ENCODE data around the gene TBC1D22A. TPM values are rescaled to one million over a fixed set of nuclear protein-coding genes. Genes with fewer than 3 reads are reported as not detected.

Gene TBC1D22A
- total and polyA plus RNA-seq, 4 donors: 4.1 to 12.4 (median 8.4) TPM

DNA sequence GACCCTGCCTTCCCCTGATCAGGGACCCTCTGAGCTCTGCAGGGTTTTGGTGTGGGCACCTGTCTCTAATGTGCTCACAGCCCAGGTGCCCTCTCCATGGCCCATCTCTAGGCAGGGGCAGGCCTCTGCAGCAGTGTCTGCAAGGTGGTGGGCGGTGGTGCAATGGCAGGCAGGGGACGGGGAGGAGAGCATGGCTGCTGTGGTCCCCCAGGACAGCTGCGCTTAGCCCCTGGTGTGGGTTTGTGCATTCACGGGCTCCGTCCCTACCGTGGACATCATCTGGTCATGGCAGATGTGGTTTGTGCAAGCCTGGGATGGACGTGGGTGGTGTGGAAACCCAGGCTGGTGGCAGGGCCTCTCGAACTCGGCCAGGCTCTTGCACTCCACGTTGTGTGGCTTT lies 443.1 kb downstream of the TBC1D22A start:
- WGBS: 91% methylated on average over 10 of the region's 10 CpGs

DNA sequence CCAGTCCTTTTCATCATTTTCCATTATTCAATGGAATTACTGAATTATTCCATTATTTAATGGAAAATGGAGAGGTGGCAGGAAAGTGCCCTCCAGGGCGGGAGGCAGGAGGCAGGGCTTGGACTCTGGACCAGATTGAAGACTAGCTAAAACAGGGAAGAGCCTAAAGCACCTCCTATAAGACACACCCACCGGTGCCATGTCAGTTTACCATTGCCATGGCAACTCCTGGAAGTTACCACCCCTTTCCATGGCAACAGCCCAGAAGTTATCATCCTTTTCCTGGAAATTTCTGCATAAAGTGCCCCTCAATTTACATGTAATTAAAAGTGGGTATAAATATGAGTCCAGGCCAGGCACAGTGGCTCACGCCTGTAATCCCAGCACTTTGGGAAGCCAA lies 443.7 kb downstream of the TBC1D22A start:
- WGBS: 85% methylated on average over 3 of the region's 3 CpGs
- Histone ChIP-seq H3K4me1 (ENCODE audit: control insufficient read depth in 4 of 4, insufficient read depth in 4 of 4, low read length in 3 of 4) (peaks cover 7 to 15% (median 12%) of the 10 kb centered on the region in 4 donors), H3K27ac (ENCODE audit: low read depth in 1 of 2, low read length in 2 of 2) (no peak overlapping the region), H3K4me3 (ENCODE audit: low read depth in 1 of 3, low read length in 3 of 3) (no peak overlapping the region), H3K9ac (ENCODE audit: low read depth in 1 of 2, low read length in 2 of 2) (no peak overlapping the region), H3K9me3 (ENCODE audit: control insufficient read depth in 4 of 4, low read length in 3 of 4) (no peaks in the 10 kb centered on the region), H3K36me3 (ENCODE audit: control insufficient read depth in 4 of 4, insufficient read depth in 3 of 4, low read depth in 1 of 4, low read length in 3 of 4) (no peaks in the 10 kb centered on the region), H3K27me3 (ENCODE audit: control insufficient read depth in 4 of 4, insufficient read depth in 4 of 4, low read length in 3 of 4) (no peaks in the 10 kb centered on the region)
- DNase-seq (ENCODE audit: low spot score): no peak
- TF ChIP-seq, protein P1, sequence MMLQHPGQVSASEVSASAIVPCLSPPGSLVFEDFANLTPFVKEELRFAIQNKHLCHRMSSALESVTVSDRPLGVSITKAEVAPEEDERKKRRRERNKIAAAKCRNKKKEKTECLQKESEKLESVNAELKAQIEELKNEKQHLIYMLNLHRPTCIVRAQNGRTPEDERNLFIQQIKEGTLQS (IDR thresholded peaks at IDR 0.05): no peak
- TF ChIP-seq, protein P2, sequence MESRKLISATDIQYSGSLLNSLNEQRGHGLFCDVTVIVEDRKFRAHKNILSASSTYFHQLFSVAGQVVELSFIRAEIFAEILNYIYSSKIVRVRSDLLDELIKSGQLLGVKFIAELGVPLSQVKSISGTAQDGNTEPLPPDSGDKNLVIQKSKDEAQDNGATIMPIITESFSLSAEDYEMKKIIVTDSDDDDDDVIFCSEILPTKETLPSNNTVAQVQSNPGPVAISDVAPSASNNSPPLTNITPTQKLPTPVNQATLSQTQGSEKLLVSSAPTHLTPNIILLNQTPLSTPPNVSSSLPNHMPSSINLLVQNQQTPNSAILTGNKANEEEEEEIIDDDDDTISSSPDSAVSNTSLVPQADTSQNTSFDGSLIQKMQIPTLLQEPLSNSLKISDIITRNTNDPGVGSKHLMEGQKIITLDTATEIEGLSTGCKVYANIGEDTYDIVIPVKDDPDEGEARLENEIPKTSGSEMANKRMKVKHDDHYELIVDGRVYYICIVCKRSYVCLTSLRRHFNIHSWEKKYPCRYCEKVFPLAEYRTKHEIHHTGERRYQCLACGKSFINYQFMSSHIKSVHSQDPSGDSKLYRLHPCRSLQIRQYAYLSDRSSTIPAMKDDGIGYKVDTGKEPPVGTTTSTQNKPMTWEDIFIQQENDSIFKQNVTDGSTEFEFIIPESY (IDR thresholded peaks at IDR 0.05): no peak
- no peak for TF ChIP-seq FOXA1 (IDR thresholded peaks at IDR 0.05)
- TF ChIP-seq GABPA (IDR thresholded peaks at IDR 0.05 in 1 of 2, conservative IDR thresholded peaks at IDR 0.05 in 1 of 2): no peak
- no peak for TF ChIP-seq YY1 (IDR thresholded peaks at IDR 0.05)
- no peak for TF ChIP-seq TAF1 (conservative IDR thresholded peaks at IDR 0.05)
- no peak for TF ChIP-seq NR2F2 (IDR thresholded peaks at IDR 0.05)

More for the DNA sequence above, 443.1 kb downstream of the TBC1D22A start:
- DNase-seq (ENCODE audit: low spot score): no peak
- Histone ChIP-seq H3K9me3 (ENCODE audit: control insufficient read depth in 4 of 4, low read length in 3 of 4) (no peaks in the 10 kb centered on the region), H3K27me3 (ENCODE audit: control insufficient read depth in 4 of 4, insufficient read depth in 4 of 4, low read length in 3 of 4) (no peaks in the 10 kb centered on the region), H3K4me3 (ENCODE audit: low read depth in 1 of 3, low read length in 3 of 3) (no peak overlapping the region), H3K27ac (ENCODE audit: low read depth in 1 of 2, low read length in 2 of 2) (no peak overlapping the region), H3K9ac (ENCODE audit: low read depth in 1 of 2, low read length in 2 of 2) (no peak overlapping the region), H3K36me3 (ENCODE audit: control insufficient read depth in 4 of 4, insufficient read depth in 3 of 4, low read depth in 1 of 4, low read length in 3 of 4) (no peaks in the 10 kb centered on the region), H3K4me1 (ENCODE audit: control insufficient read depth in 4 of 4, insufficient read depth in 4 of 4, low read length in 3 of 4) (peaks cover 8 to 20% (median 17%) of the 10 kb centered on the region in 4 donors)
- no peak for TF ChIP-seq JUND (IDR thresholded peaks at IDR 0.05)
- TF ChIP-seq SP1 (IDR thresholded peaks at IDR 0.05): no peak
- TF ChIP-seq, protein P3, sequence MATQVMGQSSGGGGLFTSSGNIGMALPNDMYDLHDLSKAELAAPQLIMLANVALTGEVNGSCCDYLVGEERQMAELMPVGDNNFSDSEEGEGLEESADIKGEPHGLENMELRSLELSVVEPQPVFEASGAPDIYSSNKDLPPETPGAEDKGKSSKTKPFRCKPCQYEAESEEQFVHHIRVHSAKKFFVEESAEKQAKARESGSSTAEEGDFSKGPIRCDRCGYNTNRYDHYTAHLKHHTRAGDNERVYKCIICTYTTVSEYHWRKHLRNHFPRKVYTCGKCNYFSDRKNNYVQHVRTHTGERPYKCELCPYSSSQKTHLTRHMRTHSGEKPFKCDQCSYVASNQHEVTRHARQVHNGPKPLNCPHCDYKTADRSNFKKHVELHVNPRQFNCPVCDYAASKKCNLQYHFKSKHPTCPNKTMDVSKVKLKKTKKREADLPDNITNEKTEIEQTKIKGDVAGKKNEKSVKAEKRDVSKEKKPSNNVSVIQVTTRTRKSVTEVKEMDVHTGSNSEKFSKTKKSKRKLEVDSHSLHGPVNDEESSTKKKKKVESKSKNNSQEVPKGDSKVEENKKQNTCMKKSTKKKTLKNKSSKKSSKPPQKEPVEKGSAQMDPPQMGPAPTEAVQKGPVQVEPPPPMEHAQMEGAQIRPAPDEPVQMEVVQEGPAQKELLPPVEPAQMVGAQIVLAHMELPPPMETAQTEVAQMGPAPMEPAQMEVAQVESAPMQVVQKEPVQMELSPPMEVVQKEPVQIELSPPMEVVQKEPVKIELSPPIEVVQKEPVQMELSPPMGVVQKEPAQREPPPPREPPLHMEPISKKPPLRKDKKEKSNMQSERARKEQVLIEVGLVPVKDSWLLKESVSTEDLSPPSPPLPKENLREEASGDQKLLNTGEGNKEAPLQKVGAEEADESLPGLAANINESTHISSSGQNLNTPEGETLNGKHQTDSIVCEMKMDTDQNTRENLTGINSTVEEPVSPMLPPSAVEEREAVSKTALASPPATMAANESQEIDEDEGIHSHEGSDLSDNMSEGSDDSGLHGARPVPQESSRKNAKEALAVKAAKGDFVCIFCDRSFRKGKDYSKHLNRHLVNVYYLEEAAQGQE (IDR thresholded peaks at IDR 0.05): no peak
- TF ChIP-seq, protein P2 (IDR thresholded peaks at IDR 0.05): no peak
